Peyer's patch (tissue), 4 donors: ENCODE results near the gene MICALL1.

Experiments used
- CTCF ChIP-seq, 6 experiments: fragments of 450-650 bp in 4 of 6; fragments of 200-600 bp in 2 of 6; sonication (generic) in 1 of 6; IDR thresholded peaks; one replicate each; pipeline ENCODE4 v1.5.1; 2017 to 2019; ENCODE audit warnings: antibody characterized with exemption in 6 of 6, mild to moderate bottlenecking in 3 of 6, moderate library complexity in 1 of 6
- POLR2A ChIP-seq, 2 donors: fragments of 450-650 bp; IDR thresholded peaks; one replicate each; pipeline ENCODE4 v1.5.1; 2017; ENCODE audit warnings: antibody characterized with exemption in 2 of 2, mild to moderate bottlenecking in 2 of 2, moderate library complexity in 2 of 2

GRCh38 chr22:37932401-37932800, 26.3 kb downstream of the MICALL1 start:
- TF ChIP-seq CTCF (IDR thresholded peaks at IDR 0.05) (no peak), POLR2A (IDR thresholded peaks at IDR 0.05) (no peak)
